ENCODE data around the gene DCDC2C. TPM values are rescaled to one million over a fixed set of nuclear protein-coding genes. Genes with fewer than 3 reads are reported as not detected.

Gene DCDC2C
- total and polyA plus RNA-seq, 7 experiments from 2014 or later: not detected

DNA sequence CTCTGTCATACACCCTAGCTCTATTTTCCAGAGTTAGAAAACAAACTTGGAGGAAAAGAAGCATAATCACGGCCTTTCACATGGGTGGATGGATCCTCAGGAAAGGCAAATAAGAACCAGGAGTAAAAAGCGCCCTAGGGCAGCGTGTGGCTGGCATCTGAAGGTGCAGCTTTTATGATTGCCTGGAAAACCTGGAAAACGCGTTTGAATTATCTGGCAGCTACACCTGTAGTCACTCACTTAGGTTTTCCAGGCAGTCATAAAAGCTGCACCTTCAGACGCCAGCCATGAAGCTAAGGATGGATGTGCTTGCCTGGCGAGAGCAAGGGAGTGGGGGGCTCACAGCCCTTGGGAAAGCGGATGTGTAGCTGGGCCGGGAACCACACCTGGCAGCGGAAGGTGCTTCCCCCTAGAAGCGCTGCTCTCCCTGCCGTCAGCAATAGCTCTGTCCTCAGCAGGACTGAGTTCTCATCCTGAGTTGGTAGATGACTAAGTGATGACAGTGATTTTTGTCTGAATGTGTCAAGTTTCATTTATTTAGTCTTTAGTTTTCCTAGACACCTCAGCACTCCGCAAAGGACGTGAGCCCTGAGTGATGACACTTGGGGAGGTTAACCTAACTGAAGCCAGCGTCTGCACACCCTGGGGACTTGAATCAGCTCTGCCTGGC lies 82.0 kb downstream of the DCDC2C start:
- ChIA-PET POLR2A (no interaction called here), CTCF (no interaction called here)
- Histone ChIP-seq H3K4me3 (ENCODE audit: low read length) (no peak overlapping the region), H3K27ac (ENCODE audit: low read depth, low read length) (no peak overlapping the region), H3K4me1 (ENCODE audit: control insufficient read depth in 2 of 2, insufficient read depth in 2 of 2, low read length in 2 of 2) (peaks cover 0 to 3% of the 10 kb centered on the region in 2 donors), H3K27me3 (ENCODE audit: control insufficient read depth in 2 of 2, insufficient read depth in 2 of 2, low read length in 2 of 2) (no peaks in the 10 kb centered on the region), H3K36me3 (ENCODE audit: control insufficient read depth in 2 of 3, insufficient read depth in 3 of 3, low read length in 3 of 3) (no peaks in the 10 kb centered on the region), H3K9me3 (ENCODE audit: control insufficient read depth in 2 of 3, low read length in 3 of 3) (no peaks in the 10 kb centered on the region)
- no peaks in the 10 kb centered on the region for H3K36me3 Mint-ChIP-seq
- intact Hi-C loops (cut with micrococcal nuclease): no loop called here
- DNase-seq (no peak), ATAC-seq (no peak)
- no peak overlapping the region for H3K4me3 Mint-ChIP-seq
- H3K9me3 Mint-ChIP-seq: peaks cover 0 to 2% (median 0%) of the 10 kb centered on the region in 11 donors
- peaks cover 0 to 8% (median 4%) of the 10 kb centered on the region in 5 donors for H3K27me3 Mint-ChIP-seq
- H3K4me1 Mint-ChIP-seq: peaks cover 0 to 7% (median 3%) of the 10 kb centered on the region in 7 donors
- no peak overlapping the region for H3K27ac Mint-ChIP-seq

DNA sequence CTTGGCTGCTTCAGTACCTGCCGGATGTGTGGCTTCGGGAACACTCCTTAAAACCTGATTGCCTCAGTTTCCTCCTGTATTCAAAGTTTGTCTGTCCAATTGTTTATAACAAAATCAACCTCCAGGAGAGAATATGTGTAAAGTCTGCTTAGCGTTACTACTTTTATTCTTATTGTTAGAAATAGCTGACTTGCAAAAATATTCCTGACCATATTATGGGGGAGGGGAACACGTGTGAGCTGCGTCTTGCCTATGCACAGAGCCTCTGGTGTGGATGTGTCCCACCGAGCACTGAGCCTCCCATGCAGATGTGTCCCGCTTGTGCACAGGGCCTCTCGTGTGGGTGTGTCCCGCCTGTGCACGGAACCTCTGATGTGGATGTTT lies 82.5 kb downstream of the DCDC2C start:
- POLR2A ChIA-PET: no interaction called here
- peaks cover 0 to 8% (median 4%) of the 10 kb centered on the region in 5 donors for H3K27me3 Mint-ChIP-seq
- CTCF ChIA-PET: no interaction called here

GRCh38 chr2:3787768-3788167 lies 84.4 kb downstream of the DCDC2C start:
- Histone ChIP-seq H3K36me3 (ENCODE audit: control insufficient read depth in 2 of 3, insufficient read depth in 3 of 3, low read length in 3 of 3) (no peaks in the 10 kb centered on the region), H3K27me3 (ENCODE audit: control insufficient read depth in 2 of 2, insufficient read depth in 2 of 2, low read length in 2 of 2) (no peaks in the 10 kb centered on the region), H3K27ac (ENCODE audit: low read depth, low read length) (no peak overlapping the region), H3K4me1 (ENCODE audit: control insufficient read depth in 2 of 2, insufficient read depth in 2 of 2, low read length in 2 of 2) (no peaks in the 10 kb centered on the region), H3K4me3 (ENCODE audit: low read length) (no peak overlapping the region), H3K9me3 (ENCODE audit: control insufficient read depth in 2 of 3, low read length in 3 of 3) (no peaks in the 10 kb centered on the region)
- no peak overlapping the region for H3K4me3 Mint-ChIP-seq
- DNase-seq: no peak
- H3K36me3 Mint-ChIP-seq: no peaks in the 10 kb centered on the region
- intact Hi-C loops (cut with micrococcal nuclease): no loop called here
- no peaks in the 10 kb centered on the region for H3K4me1 Mint-ChIP-seq
- POLR2A ChIA-PET: no interaction called here
- peaks cover 0 to 8% (median 4%) of the 10 kb centered on the region in 5 donors for H3K27me3 Mint-ChIP-seq
- CTCF ChIA-PET: no interaction called here
- no peak for ATAC-seq
- peaks cover 0 to 2% (median 0%) of the 10 kb centered on the region in 11 donors for H3K9me3 Mint-ChIP-seq
- no peak overlapping the region for H3K27ac Mint-ChIP-seq

More for the DNA sequence above, 82.5 kb downstream of the DCDC2C start:
- H3K9me3 Mint-ChIP-seq: peaks cover 0 to 2% (median 0%) of the 10 kb centered on the region in 11 donors
- H3K4me1 ChIP-seq (ENCODE audit: control insufficient read depth in 2 of 2, insufficient read depth in 2 of 2, low read length in 2 of 2): no peaks in the 10 kb centered on the region
- no peak overlapping the region for H3K27ac Mint-ChIP-seq
- ATAC-seq: no peak
- H3K9me3 ChIP-seq (ENCODE audit: control insufficient read depth in 2 of 3, low read length in 3 of 3): no peaks in the 10 kb centered on the region
- H3K4me1 Mint-ChIP-seq: peaks cover 0 to 2% (median 0%) of the 10 kb centered on the region in 7 donors
- intact Hi-C loops (cut with micrococcal nuclease): no loop called here
- no peak overlapping the region for H3K4me3 Mint-ChIP-seq
- H3K27me3 ChIP-seq (ENCODE audit: control insufficient read depth in 2 of 2, insufficient read depth in 2 of 2, low read length in 2 of 2): no peaks in the 10 kb centered on the region
- H3K27ac ChIP-seq (ENCODE audit: low read depth, low read length): no peak overlapping the region
- H3K36me3 Mint-ChIP-seq: no peaks in the 10 kb centered on the region
- H3K4me3 ChIP-seq (ENCODE audit: low read length): no peak overlapping the region
- H3K36me3 ChIP-seq (ENCODE audit: control insufficient read depth in 2 of 3, insufficient read depth in 3 of 3, low read length in 3 of 3): no peaks in the 10 kb centered on the region
- no peak for DNase-seq

- H3K36me3 Mint-ChIP-seq: no peaks in the 10 kb centered on the region
- no peaks in the 10 kb centered on the region for H3K9me3 ChIP-seq (ENCODE audit: control insufficient read depth in 2 of 3, low read length in 3 of 3)
- no peak overlapping the region for H3K27ac Mint-ChIP-seq
- H3K27me3 Mint-ChIP-seq: peaks cover 0 to 8% (median 4%) of the 10 kb centered on the region in 5 donors
- H3K4me3 ChIP-seq (ENCODE audit: low read length): no peak overlapping the region
- ChIA-PET CTCF (no interaction called here), POLR2A (no interaction called here)
- no peak for DNase-seq
- peaks cover 0 to 2% (median 0%) of the 10 kb centered on the region in 11 donors for H3K9me3 Mint-ChIP-seq
- no peaks in the 10 kb centered on the region for H3K4me1 Mint-ChIP-seq
- no peak overlapping the region for H3K4me3 Mint-ChIP-seq
- no peak overlapping the region for H3K27ac ChIP-seq (ENCODE audit: low read depth, low read length)
- no peaks in the 10 kb centered on the region for H3K36me3 ChIP-seq (ENCODE audit: control insufficient read depth in 2 of 3, insufficient read depth in 3 of 3, low read length in 3 of 3)
- intact Hi-C loops (cut with micrococcal nuclease): no loop called here
- H3K4me1 ChIP-seq (ENCODE audit: control insufficient read depth in 2 of 2, insufficient read depth in 2 of 2, low read length in 2 of 2): no peaks in the 10 kb centered on the region
- no peaks in the 10 kb centered on the region for H3K27me3 ChIP-seq (ENCODE audit: control insufficient read depth in 2 of 2, insufficient read depth in 2 of 2, low read length in 2 of 2)
- no peak for ATAC-seq
These were observed 85.9 kb downstream of the DCDC2C start for GRCh38 chr2:3789256-3789655.

DNA sequence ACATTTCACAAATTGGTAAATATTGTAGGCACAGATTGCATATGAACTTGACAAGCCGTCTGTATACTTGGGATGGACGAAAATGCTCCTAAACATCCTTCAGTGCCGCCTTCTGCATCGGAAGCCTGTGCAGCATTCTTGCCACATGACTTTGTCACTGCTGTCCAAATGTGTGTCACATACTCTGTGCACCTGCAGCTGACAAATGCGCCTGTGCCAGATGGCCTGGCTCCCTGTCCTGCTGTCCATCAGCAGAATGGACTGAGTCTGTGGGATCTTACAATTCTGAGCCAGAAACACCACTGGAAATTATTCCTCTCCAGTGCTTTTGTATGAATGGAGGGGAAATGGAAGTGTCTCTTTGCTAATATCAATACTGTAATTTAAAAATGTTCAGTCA lies 89.9 kb downstream of the DCDC2C start:
- intact Hi-C loops (cut with micrococcal nuclease): no loop called here
- no peaks in the 10 kb centered on the region for H3K4me1 ChIP-seq (ENCODE audit: control insufficient read depth in 2 of 2, insufficient read depth in 2 of 2, low read length in 2 of 2)
- H3K27me3 Mint-ChIP-seq: peaks cover 0 to 8% (median 0%) of the 10 kb centered on the region in 5 donors
- no peak overlapping the region for H3K4me3 ChIP-seq (ENCODE audit: low read length)
- H3K9me3 Mint-ChIP-seq: no peaks in the 10 kb centered on the region
- H3K27ac Mint-ChIP-seq: no peak overlapping the region
- H3K4me1 Mint-ChIP-seq: no peaks in the 10 kb centered on the region
- no peak overlapping the region for H3K27ac ChIP-seq (ENCODE audit: low read depth, low read length)
- POLR2A ChIA-PET: no interaction called here
- CTCF ChIA-PET: no interaction called here
- ATAC-seq: no peak
- DNase-seq: no peak
- no peaks in the 10 kb centered on the region for H3K27me3 ChIP-seq (ENCODE audit: control insufficient read depth in 2 of 2, insufficient read depth in 2 of 2, low read length in 2 of 2)
- no peak overlapping the region for H3K4me3 Mint-ChIP-seq
- no peaks in the 10 kb centered on the region for H3K36me3 ChIP-seq (ENCODE audit: control insufficient read depth in 2 of 3, insufficient read depth in 3 of 3, low read length in 3 of 3)
- no peaks in the 10 kb centered on the region for H3K9me3 ChIP-seq (ENCODE audit: control insufficient read depth in 2 of 3, low read length in 3 of 3)
- no peaks in the 10 kb centered on the region for H3K36me3 Mint-ChIP-seq

DNA sequence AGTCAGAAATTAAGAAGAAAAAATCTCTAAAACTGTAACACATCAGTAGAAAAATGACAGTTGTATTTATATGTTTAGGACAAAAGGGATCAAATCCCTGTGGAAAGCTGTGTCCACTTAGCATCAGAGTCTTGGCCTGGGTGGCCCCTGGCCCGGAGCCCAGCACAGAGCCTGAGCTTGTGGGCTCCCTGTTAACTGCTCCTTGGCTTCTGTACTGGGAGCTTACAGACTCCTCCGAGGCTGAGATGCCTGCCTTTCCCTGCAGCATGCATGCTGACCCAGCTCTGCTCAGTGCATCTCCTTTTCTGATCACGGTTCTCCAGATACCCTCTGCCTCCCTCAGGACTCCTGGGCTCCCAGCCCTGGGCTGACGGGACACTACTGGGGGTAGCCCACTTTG lies 98.1 kb downstream of the DCDC2C start:
- Histone ChIP-seq H3K4me1 (ENCODE audit: control insufficient read depth in 2 of 2, insufficient read depth in 2 of 2, low read length in 2 of 2) (no peaks in the 10 kb centered on the region), H3K27ac (ENCODE audit: low read depth, low read length) (no peak overlapping the region), H3K9me3 (ENCODE audit: control insufficient read depth in 2 of 3, low read length in 3 of 3) (no peaks in the 10 kb centered on the region), H3K36me3 (ENCODE audit: control insufficient read depth in 2 of 3, insufficient read depth in 3 of 3, low read length in 3 of 3) (no peaks in the 10 kb centered on the region), H3K27me3 (ENCODE audit: control insufficient read depth in 2 of 2, insufficient read depth in 2 of 2, low read length in 2 of 2) (no peaks in the 10 kb centered on the region), H3K4me3 (ENCODE audit: low read length) (no peak overlapping the region)
- ChIA-PET POLR2A (no interaction called here), CTCF (no interaction called here)
- intact Hi-C loops (cut with micrococcal nuclease): no loop called here
- DNase-seq (no peak), ATAC-seq (no peak)
- Mint-ChIP-seq H3K9me3 (peaks cover 0 to 29% (median 8%) of the 10 kb centered on the region in 11 donors), H3K27ac (no peak overlapping the region), H3K36me3 (no peaks in the 10 kb centered on the region), H3K27me3 (peaks cover 0 to 43% (median 17%) of the 10 kb centered on the region in 5 donors), H3K4me1 (peaks cover 0 to 2% (median 0%) of the 10 kb centered on the region in 7 donors), H3K4me3 (no peak overlapping the region)

DNA sequence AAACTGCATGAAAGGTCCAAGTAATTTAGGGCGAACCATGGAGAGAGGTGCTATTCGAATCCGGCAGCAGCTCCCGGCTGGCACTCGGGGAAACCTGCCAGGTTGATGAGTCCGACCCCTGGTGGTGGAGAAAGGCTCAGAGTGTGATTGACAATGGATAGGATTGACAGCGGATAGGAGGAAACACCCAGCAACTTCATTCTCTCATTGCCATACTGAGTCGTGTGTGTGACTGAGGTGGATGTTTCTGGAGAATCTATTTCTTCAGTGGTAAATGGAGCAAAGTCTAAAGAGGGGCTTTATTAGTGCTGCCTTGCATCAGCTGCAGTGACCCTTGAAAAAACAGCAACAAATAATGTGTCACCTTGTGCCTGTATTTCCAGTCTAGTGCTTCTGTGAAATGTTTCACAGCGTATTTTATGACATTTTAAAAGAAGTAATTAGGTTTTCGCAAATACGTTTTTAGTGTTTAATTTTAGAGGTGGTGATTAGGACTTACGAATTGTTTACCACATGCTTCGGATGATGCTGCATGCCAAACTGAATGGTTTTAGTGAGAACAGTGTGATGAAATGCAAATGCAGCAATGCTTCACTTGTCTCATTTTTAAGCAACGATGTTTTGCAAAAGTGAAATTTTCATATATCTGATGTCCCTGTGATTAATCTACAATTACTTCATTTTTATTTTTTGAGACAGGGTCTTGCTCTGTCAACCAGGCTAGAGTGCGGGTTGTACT lies 102.0 kb downstream of the DCDC2C start:
- no peak overlapping the region for H3K4me3 ChIP-seq (ENCODE audit: low read length)
- H3K36me3 Mint-ChIP-seq: no peaks in the 10 kb centered on the region
- H3K27ac Mint-ChIP-seq: no peak overlapping the region
- peaks cover 0 to 2% (median 0%) of the 10 kb centered on the region in 7 donors for H3K4me1 Mint-ChIP-seq
- DNase-seq (no peak), ATAC-seq (no peak)
- H3K9me3 Mint-ChIP-seq: peaks cover 0 to 29% (median 7%) of the 10 kb centered on the region in 11 donors
- H3K27ac ChIP-seq (ENCODE audit: low read depth, low read length): no peak overlapping the region
- ChIA-PET CTCF (no interaction called here), POLR2A (no interaction called here)
- H3K9me3 ChIP-seq (ENCODE audit: control insufficient read depth in 2 of 3, low read length in 3 of 3): no peaks in the 10 kb centered on the region
- peaks cover 0 to 47% (median 21%) of the 10 kb centered on the region in 5 donors for H3K27me3 Mint-ChIP-seq
- no peak overlapping the region for H3K4me3 Mint-ChIP-seq
- H3K27me3 ChIP-seq (ENCODE audit: control insufficient read depth in 2 of 2, insufficient read depth in 2 of 2, low read length in 2 of 2): no peaks in the 10 kb centered on the region
- no peaks in the 10 kb centered on the region for H3K36me3 ChIP-seq (ENCODE audit: control insufficient read depth in 2 of 3, insufficient read depth in 3 of 3, low read length in 3 of 3)
- H3K4me1 ChIP-seq (ENCODE audit: control insufficient read depth in 2 of 2, insufficient read depth in 2 of 2, low read length in 2 of 2): no peaks in the 10 kb centered on the region
- intact Hi-C loops (cut with micrococcal nuclease): no loop called here
